ENCODE data around the gene KIF3B. TPM values are rescaled to one million over a fixed set of nuclear protein-coding genes. Genes with fewer than 3 reads are reported as not detected.

Gene KIF3B
- total and polyA plus RNA-seq, 2 of the 13 experiments (the other 11 are each of a cell fraction or from before 2014, with no cell fraction given): 23.6 to 28.8 TPM

DNA sequence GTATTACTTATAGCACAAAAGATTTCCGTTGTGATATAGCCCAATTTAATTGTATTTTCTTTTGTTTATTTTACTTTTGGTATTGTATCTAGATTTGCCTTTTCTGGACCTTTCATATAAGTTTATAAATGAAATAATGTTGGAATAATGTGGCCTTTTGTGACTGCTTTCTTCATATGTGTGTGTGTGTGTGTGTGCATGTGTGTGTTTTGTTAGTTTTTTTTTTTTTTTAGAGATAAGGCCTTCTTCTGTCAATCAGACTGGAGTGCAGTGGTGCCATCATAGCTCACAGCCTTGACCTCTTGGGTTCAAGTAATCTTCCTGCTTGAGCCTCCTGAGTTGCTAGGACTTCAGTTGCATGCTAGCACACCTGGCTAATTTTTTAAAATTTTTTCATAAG is 42.9 kb downstream of the KIF3B start:
- no TSS peak for BruUV-seq (replicated peaks)
- Histone ChIP-seq H4K20me1 (ENCODE audit: insufficient read depth, low read length) (no peaks in the 10 kb centered on the region), H3K4me1 (ENCODE audit: insufficient read depth, low read length) (peaks cover 26% of the 10 kb centered on the region), H3K9ac (ENCODE audit: insufficient read depth, low read depth, low read length) (no peak overlapping the region), H3K4me3 (replicated peaks in 1 of 3; ENCODE audit: insufficient read depth in 1 of 3, low read depth in 2 of 3, low read length in 3 of 3) (no peak overlapping the region), H3K36me3 (replicated peaks in 1 of 2; ENCODE audit: control insufficient read depth in 1 of 2, insufficient read depth in 2 of 2, low read length in 2 of 2) (peaks cover 10 to 32% of the 10 kb centered on the region in 2 experiments), H3K27me3 (ENCODE audit: control insufficient read depth in 1 of 2, insufficient read depth in 2 of 2, low read length in 2 of 2) (no peaks in the 10 kb centered on the region), H3K79me2 (ENCODE audit: insufficient read depth, low read length) (no peaks in the 10 kb centered on the region), H3K9me3 (ENCODE audit: low read length) (no peaks in the 10 kb centered on the region), H3K4me2 (ENCODE audit: low read depth, low read length) (no peak overlapping the region), H2AFZ (ENCODE audit: low read length) (no peak overlapping the region), H3K27ac (ENCODE audit: extremely low read length, insufficient read depth, low read length) (no peak overlapping the region)
- FAIRE-seq: no peak
- TF ChIP-seq, protein P1, sequence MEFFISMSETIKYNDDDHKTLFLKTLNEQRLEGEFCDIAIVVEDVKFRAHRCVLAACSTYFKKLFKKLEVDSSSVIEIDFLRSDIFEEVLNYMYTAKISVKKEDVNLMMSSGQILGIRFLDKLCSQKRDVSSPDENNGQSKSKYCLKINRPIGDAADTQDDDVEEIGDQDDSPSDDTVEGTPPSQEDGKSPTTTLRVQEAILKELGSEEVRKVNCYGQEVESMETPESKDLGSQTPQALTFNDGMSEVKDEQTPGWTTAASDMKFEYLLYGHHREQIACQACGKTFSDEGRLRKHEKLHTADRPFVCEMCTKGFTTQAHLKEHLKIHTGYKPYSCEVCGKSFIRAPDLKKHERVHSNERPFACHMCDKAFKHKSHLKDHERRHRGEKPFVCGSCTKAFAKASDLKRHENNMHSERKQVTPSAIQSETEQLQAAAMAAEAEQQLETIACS (CRISPR knock-in tag; IDR thresholded peaks at IDR 0.05): no peak
- TF ChIP-seq ATM (IDR thresholded peaks at IDR 0.05; ENCODE audit: borderline replicate concordance): 0 out of 2 replicates have a peak, but pooled peaks have one; percentile 56
- POLR2A ChIA-PET: interaction anchor here (1.2 kb wide), 1 partner anchor 28 kb away, joined by 3 read pairs; no protein-coding TSS in a partner anchor
- ATAC-seq: no peak
- no peak for DNase-seq (ENCODE audit: low spot score)
- in situ Hi-C loops (cut with HindIII; ENCODE audit: extremely low pct_ligation_motif_present, low pct_unique_long_range_greater_than_20kb) (no loop called here), intact Hi-C loops (cut with micrococcal nuclease; ENCODE audit: unreplicated experiment) (no loop called here)
- CTCF ChIA-PET (ENCODE audit: low intra/inter-chr PET ratio, low total read pairs): no interaction called here
- WGBS (ENCODE audit: low lambda C conversion rate): 91% methylated on average over 1 of the region's 1 CpG

DNA sequence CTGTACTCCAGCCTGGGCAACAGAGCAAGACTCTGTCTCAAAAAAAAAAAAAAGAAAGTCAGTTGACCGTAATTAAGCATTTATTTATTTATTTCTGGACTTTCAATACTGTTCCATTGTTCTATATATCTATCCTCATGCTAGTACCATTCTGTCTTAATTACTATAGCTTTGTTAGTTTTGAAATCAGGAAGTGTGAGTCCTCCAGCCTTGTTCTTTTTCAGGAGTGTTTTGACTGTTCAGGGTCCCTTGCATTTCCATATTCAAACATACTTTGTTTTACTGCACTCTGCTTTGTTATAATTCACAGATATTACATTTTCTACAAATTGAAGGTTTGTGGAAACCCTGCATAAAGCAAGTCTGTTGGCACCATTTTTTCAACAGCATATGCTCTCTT is 43.9 kb downstream of the KIF3B start:
- peaks cover 32% of the 10 kb centered on the region for H3K4me1 ChIP-seq (ENCODE audit: insufficient read depth, low read length)
- ChIA-PET CTCF (ENCODE audit: low intra/inter-chr PET ratio, low total read pairs) (no interaction called here), POLR2A (no interaction called here)
- no peak overlapping the region for H3K4me2 ChIP-seq (ENCODE audit: low read depth, low read length)
- no peak overlapping the region for H3K27ac ChIP-seq (ENCODE audit: extremely low read length, insufficient read depth, low read length)
- 92% methylated on average over 1 of the region's 1 CpG for WGBS (ENCODE audit: low lambda C conversion rate)
- no peak for FAIRE-seq
- in situ Hi-C loops (cut with HindIII; ENCODE audit: extremely low pct_ligation_motif_present, low pct_unique_long_range_greater_than_20kb) (no loop called here), intact Hi-C loops (cut with micrococcal nuclease; ENCODE audit: unreplicated experiment) (no loop called here)
- no peaks in the 10 kb centered on the region for H3K79me2 ChIP-seq (ENCODE audit: insufficient read depth, low read length)
- peaks cover 8 to 24% of the 10 kb centered on the region in 2 experiments for H3K36me3 ChIP-seq (replicated peaks in 1 of 2; ENCODE audit: control insufficient read depth in 1 of 2, insufficient read depth in 2 of 2, low read length in 2 of 2)
- no peak overlapping the region for H3K9ac ChIP-seq (ENCODE audit: insufficient read depth, low read depth, low read length)
- no peaks in the 10 kb centered on the region for H4K20me1 ChIP-seq (ENCODE audit: insufficient read depth, low read length)
- ATAC-seq: no peak
- no peak overlapping the region for H2AFZ ChIP-seq (ENCODE audit: low read length)
- TF ChIP-seq NAIF1 (CRISPR knock-in tag; IDR thresholded peaks at IDR 0.05; ENCODE audit: borderline replicate concordance) (no peak), XBP1 (CRISPR knock-in tag; IDR thresholded peaks at IDR 0.05) (no peak), ZSCAN25 (CRISPR knock-in tag; IDR thresholded peaks at IDR 0.05) (no peak), RFX5 (IDR thresholded peaks at IDR 0.05; ENCODE audit: low read depth, low read length) (no peak), PRPF4 (IDR thresholded peaks at IDR 0.05; ENCODE audit: low read depth, low read length, poor library complexity, severe bottlenecking) (no peak), BORCS8-MEF2B (CRISPR knock-in tag; IDR thresholded peaks at IDR 0.05) (no peak), ZNF749 (CRISPR knock-in tag; IDR thresholded peaks at IDR 0.05; ENCODE audit: borderline replicate concordance) (no peak), PITX1 (CRISPR knock-in tag; IDR thresholded peaks at IDR 0.05) (no peak), CAMTA2 (CRISPR knock-in tag; IDR thresholded peaks at IDR 0.05; ENCODE audit: borderline replicate concordance) (no peak)
- TF ChIP-seq, protein P2, sequence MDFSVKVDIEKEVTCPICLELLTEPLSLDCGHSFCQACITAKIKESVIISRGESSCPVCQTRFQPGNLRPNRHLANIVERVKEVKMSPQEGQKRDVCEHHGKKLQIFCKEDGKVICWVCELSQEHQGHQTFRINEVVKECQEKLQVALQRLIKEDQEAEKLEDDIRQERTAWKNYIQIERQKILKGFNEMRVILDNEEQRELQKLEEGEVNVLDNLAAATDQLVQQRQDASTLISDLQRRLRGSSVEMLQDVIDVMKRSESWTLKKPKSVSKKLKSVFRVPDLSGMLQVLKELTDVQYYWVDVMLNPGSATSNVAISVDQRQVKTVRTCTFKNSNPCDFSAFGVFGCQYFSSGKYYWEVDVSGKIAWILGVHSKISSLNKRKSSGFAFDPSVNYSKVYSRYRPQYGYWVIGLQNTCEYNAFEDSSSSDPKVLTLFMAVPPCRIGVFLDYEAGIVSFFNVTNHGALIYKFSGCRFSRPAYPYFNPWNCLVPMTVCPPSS (IDR thresholded peaks at IDR 0.05): no peak
- TF ChIP-seq, protein P3, sequence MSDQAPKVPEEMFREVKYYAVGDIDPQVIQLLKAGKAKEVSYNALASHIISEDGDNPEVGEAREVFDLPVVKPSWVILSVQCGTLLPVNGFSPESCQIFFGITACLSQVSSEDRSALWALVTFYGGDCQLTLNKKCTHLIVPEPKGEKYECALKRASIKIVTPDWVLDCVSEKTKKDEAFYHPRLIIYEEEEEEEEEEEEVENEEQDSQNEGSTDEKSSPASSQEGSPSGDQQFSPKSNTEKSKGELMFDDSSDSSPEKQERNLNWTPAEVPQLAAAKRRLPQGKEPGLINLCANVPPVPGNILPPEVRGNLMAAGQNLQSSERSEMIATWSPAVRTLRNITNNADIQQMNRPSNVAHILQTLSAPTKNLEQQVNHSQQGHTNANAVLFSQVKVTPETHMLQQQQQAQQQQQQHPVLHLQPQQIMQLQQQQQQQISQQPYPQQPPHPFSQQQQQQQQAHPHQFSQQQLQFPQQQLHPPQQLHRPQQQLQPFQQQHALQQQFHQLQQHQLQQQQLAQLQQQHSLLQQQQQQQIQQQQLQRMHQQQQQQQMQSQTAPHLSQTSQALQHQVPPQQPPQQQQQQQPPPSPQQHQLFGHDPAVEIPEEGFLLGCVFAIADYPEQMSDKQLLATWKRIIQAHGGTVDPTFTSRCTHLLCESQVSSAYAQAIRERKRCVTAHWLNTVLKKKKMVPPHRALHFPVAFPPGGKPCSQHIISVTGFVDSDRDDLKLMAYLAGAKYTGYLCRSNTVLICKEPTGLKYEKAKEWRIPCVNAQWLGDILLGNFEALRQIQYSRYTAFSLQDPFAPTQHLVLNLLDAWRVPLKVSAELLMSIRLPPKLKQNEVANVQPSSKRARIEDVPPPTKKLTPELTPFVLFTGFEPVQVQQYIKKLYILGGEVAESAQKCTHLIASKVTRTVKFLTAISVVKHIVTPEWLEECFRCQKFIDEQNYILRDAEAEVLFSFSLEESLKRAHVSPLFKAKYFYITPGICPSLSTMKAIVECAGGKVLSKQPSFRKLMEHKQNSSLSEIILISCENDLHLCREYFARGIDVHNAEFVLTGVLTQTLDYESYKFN (CRISPR knock-in tag; conservative IDR thresholded peaks at IDR 0.05): no peak
- H3K4me3 ChIP-seq (replicated peaks in 1 of 3; ENCODE audit: insufficient read depth in 1 of 3, low read depth in 2 of 3, low read length in 3 of 3): no peak overlapping the region
- H3K27me3 ChIP-seq (ENCODE audit: control insufficient read depth in 1 of 2, insufficient read depth in 2 of 2, low read length in 2 of 2): no peaks in the 10 kb centered on the region
- no peaks in the 10 kb centered on the region for H3K9me3 ChIP-seq (ENCODE audit: low read length)
- no peak for DNase-seq (ENCODE audit: low spot score)
- BruUV-seq (replicated peaks): no TSS peak
